GM12892 (cell line): ENCODE data around the gene SMYD5.

Experiments used
- POLR2A ChIP-seq: IDR thresholded peaks from 2 replicates; pipeline ENCODE4 v1.6.1; 2011; ENCODE audit warnings: low read depth, low read length, control low read depth
- POLR2AphosphoS5 ChIP-seq: IDR thresholded peaks from 2 replicates; pipeline ENCODE4 v1.6.1; 2011; ENCODE audit warnings: low read depth, low read length, control low read depth
- TAF1 ChIP-seq: IDR thresholded peaks from 2 replicates; pipeline ENCODE4 v1.6.1; 2011; ENCODE audit warnings: low read depth, mild to moderate bottlenecking, control low read depth, low read length, borderline replicate concordance

DNA sequence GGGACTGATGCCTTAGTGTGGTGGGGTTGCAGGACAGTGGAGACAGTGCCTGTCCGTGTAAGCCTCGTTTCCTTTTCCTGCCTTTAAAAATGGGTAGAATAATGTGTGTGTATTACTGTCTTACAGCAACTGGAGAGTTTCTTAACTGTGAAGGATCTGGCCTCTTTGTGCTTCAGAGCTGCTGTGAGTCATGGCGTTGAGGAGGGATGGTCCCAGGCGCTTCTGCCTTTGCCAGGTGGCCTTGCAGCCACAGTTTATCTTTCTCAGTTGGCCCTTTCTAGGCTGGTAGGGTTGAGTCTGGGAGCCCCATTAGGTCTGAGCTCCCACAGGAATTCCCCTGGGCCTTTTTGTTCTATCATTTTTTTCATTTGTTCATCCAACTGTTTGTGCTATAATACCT lies 9.8 kb downstream of the SMYD5 start:
- TF ChIP-seq POLR2AphosphoS5 (no peak), POLR2A (no peak), TAF1 (no peak)
